ENCODE measurements around the gene PDIA5. TPM values are rescaled to one million over a fixed set of nuclear protein-coding genes. Genes with fewer than 3 reads are reported as not detected.

PDIA5 gene
- total and polyA plus RNA-seq, 2 donors (not counting 1 experiment from before 2014, with no cell fraction given) = 2.6 to 3.8 TPM

DNA sequence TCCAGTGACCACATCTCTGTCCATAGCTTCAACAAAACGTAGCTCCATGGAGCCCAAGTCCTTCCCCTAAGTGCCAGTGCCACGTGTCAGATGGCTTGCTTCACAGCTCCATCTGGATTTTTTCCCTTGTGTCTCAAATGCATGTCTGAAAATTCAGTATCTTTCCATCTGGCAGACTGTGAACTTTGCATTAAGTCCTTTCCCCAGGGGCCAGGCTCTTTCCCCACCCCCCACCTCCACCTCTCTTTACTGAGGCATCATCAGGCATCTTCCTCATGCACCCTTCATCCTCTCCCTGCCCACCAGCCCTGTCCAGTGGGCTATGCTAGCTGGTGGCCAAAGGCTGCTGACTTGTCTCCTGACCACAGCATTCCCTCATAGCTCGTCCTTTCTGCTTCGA lies 53.7 kb downstream of the PDIA5 start:
- no peaks in the 10 kb centered on the region for H4K20me1 ChIP-seq (ENCODE audit: control insufficient read depth, insufficient read depth, low read length, poor library complexity, severe bottlenecking)
- no peaks in the 10 kb centered on the region for H3K79me2 ChIP-seq (ENCODE audit: control insufficient read depth, insufficient read depth, low read length)
- DNase-seq (no peak), ATAC-seq (ENCODE audit: low read depth) (no peak)
- Mint-ChIP-seq H3K27me3 (no peaks in the 10 kb centered on the region), H3K9me3 (ENCODE audit: insufficient read depth) (no peaks in the 10 kb centered on the region), H3K4me3 (no peak overlapping the region), H3K27ac (no peak overlapping the region), H3K4me1 (no peaks in the 10 kb centered on the region)
- ChIA-PET POLR2A (no interaction called here), CTCF (no interaction called here)
- H3K4me1 ChIP-seq (ENCODE audit: control insufficient read depth in 2 of 2, insufficient read depth in 2 of 2, low read length in 2 of 2) = no peaks in the 10 kb centered on the region
- no peak overlapping the region for H3K9ac ChIP-seq (ENCODE audit: low read length)
- no peak overlapping the region for H3K27ac ChIP-seq (ENCODE audit: low read length in 2 of 2)
- no peak overlapping the region for H3K4me3 ChIP-seq (ENCODE audit: control extremely low read depth in 1 of 5, extremely low read depth in 1 of 5, insufficient read depth in 1 of 5, low read depth in 2 of 5, low read length in 4 of 5)
- peaks cover 0 to 11% of the 10 kb centered on the region in 2 experiments for H3K36me3 ChIP-seq (replicated peaks in 1 of 2; ENCODE audit: control extremely low read depth in 1 of 2, control insufficient read depth in 1 of 2, extremely low read depth in 1 of 2, insufficient read depth in 2 of 2, low read length in 1 of 2)
- H2AFZ ChIP-seq (ENCODE audit: insufficient read depth, low read depth, low read length, poor library complexity, severe bottlenecking) = no peak overlapping the region
- no peaks in the 10 kb centered on the region for H3K27me3 ChIP-seq (replicated peaks in 1 of 4; ENCODE audit: control extremely low read depth in 1 of 4, control insufficient read depth in 3 of 4, insufficient read depth in 4 of 4, low read length in 3 of 4)
- no peaks in the 10 kb centered on the region for H3K9me3 ChIP-seq (ENCODE audit: control extremely low read depth in 1 of 3, control insufficient read depth in 2 of 3, insufficient read depth in 1 of 3, low read length in 2 of 3)
- intact Hi-C loops (cut with micrococcal nuclease) = no loop called here
- no peak overlapping the region for H3K4me2 ChIP-seq (replicated peaks; ENCODE audit: low read depth, low read length, poor library complexity, severe bottlenecking)
- no peak for TF ChIP-seq EZH2 (IDR thresholded peaks at IDR 0.05; ENCODE audit: borderline replicate concordance, insufficient read depth, low read depth, low read length, poor library complexity, severe bottlenecking)
- TF ChIP-seq, protein P1, sequence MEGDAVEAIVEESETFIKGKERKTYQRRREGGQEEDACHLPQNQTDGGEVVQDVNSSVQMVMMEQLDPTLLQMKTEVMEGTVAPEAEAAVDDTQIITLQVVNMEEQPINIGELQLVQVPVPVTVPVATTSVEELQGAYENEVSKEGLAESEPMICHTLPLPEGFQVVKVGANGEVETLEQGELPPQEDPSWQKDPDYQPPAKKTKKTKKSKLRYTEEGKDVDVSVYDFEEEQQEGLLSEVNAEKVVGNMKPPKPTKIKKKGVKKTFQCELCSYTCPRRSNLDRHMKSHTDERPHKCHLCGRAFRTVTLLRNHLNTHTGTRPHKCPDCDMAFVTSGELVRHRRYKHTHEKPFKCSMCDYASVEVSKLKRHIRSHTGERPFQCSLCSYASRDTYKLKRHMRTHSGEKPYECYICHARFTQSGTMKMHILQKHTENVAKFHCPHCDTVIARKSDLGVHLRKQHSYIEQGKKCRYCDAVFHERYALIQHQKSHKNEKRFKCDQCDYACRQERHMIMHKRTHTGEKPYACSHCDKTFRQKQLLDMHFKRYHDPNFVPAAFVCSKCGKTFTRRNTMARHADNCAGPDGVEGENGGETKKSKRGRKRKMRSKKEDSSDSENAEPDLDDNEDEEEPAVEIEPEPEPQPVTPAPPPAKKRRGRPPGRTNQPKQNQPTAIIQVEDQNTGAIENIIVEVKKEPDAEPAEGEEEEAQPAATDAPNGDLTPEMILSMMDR (IDR thresholded peaks at IDR 0.05) = no peak
- WGBS (ENCODE audit: insufficient coverage) = 96% methylated on average over 4 of the region's 4 CpGs

GRCh38 chr3:123122057-123122456 lies 55.2 kb downstream of the PDIA5 start:
- no peak overlapping the region for H3K27ac ChIP-seq (ENCODE audit: low read length in 2 of 2)
- ChIA-PET POLR2A (no interaction called here), CTCF (no interaction called here)
- no peak overlapping the region for H3K9ac ChIP-seq (ENCODE audit: low read length)
- H3K36me3 ChIP-seq (replicated peaks in 1 of 2; ENCODE audit: control extremely low read depth in 1 of 2, control insufficient read depth in 1 of 2, extremely low read depth in 1 of 2, insufficient read depth in 2 of 2, low read length in 1 of 2) = peaks cover 0 to 8% of the 10 kb centered on the region in 2 experiments
- no peak for DNase-seq
- Mint-ChIP-seq H3K9me3 (ENCODE audit: insufficient read depth) (no peaks in the 10 kb centered on the region), H3K4me1 (no peaks in the 10 kb centered on the region), H3K4me3 (no peak overlapping the region), H3K27me3 (no peaks in the 10 kb centered on the region), H3K27ac (no peak overlapping the region)
- intact Hi-C loops (cut with micrococcal nuclease) = no loop called here
- 38% methylated on average over 2 of the region's 5 CpGs for WGBS (ENCODE audit: insufficient coverage)
- H3K4me3 ChIP-seq (ENCODE audit: control extremely low read depth in 1 of 5, extremely low read depth in 1 of 5, insufficient read depth in 1 of 5, low read depth in 2 of 5, low read length in 4 of 5) = no peak overlapping the region
- no peaks in the 10 kb centered on the region for H4K20me1 ChIP-seq (ENCODE audit: control insufficient read depth, insufficient read depth, low read length, poor library complexity, severe bottlenecking)
- no peaks in the 10 kb centered on the region for H3K79me2 ChIP-seq (ENCODE audit: control insufficient read depth, insufficient read depth, low read length)
- no peaks in the 10 kb centered on the region for H3K27me3 ChIP-seq (replicated peaks in 1 of 4; ENCODE audit: control extremely low read depth in 1 of 4, control insufficient read depth in 3 of 4, insufficient read depth in 4 of 4, low read length in 3 of 4)
- H3K4me2 ChIP-seq (replicated peaks; ENCODE audit: low read depth, low read length, poor library complexity, severe bottlenecking) = no peak overlapping the region
- TF ChIP-seq EZH2 (IDR thresholded peaks at IDR 0.05; ENCODE audit: borderline replicate concordance, insufficient read depth, low read depth, low read length, poor library complexity, severe bottlenecking) = no peak
- TF ChIP-seq, protein P1 (IDR thresholded peaks at IDR 0.05) = no peak
- H3K9me3 ChIP-seq (ENCODE audit: control extremely low read depth in 1 of 3, control insufficient read depth in 2 of 3, insufficient read depth in 1 of 3, low read length in 2 of 3) = no peaks in the 10 kb centered on the region
- no peak overlapping the region for H2AFZ ChIP-seq (ENCODE audit: insufficient read depth, low read depth, low read length, poor library complexity, severe bottlenecking)
- no peaks in the 10 kb centered on the region for H3K4me1 ChIP-seq (ENCODE audit: control insufficient read depth in 2 of 2, insufficient read depth in 2 of 2, low read length in 2 of 2)
- ATAC-seq (ENCODE audit: low read depth) = no peak
